ENCODE data around the gene ALDH4A1. TPM values are rescaled to one million over a fixed set of nuclear protein-coding genes. Genes with fewer than 3 reads are reported as not detected.

ALDH4A1 gene
- total and polyA plus RNA-seq, 10 of the 15 experiments (the other 5 are each of a cell fraction or from before 2014, with no cell fraction given): 0.06 to 25.5 (median 13.0) TPM

DNA sequence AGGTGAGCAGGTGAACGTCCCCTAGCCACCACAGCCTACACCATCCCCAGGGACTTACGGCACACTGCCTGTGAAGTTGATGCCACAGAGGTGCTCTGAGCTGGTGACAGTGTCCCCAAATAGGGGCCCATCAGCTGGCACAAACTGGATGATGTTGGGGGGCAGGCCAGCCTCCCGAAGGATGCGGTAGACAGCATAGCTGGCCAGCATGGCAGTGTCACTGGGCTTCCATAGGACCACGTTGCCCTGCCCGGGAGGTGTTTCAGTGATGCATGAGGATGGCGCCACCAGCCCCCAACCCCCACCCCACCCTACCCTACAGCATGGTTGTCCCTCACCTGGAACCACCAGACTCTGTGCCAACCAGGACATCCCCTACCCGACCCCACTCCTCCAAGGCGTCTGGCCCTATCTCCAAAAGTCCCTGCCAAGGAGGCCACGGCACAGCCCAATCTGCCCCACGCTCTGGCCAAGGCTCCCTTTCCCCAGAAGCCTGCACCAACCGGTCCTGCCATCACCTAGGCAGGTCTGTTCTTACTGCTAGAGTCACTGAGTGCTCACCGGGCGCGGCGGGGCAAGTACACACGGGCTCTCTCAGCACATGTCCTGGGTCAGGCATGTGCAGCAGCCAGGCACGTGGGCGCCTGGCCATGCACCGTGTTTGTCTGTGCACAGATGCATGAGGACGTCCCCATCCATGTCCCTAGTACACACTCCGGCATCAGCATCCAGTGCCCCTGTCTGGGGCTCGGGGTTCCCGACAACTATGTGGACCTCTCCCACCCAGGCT lies 20.5 kb downstream of the ALDH4A1 start:
- H3K36me3 ChIP-seq (ENCODE audit: control insufficient read depth in 2 of 2, insufficient read depth in 2 of 2, low read length in 1 of 2): peaks cover 0 to 2% of the 10 kb centered on the region in 2 experiments; a peak in 2 of 4 replicates
- BruUV-seq (replicated peaks): no TSS peak
- ATAC-seq (no peak), FAIRE-seq (no peak), DNase-seq (ENCODE audit: low read depth, low spot score) (no peak)
- H3K9ac ChIP-seq (ENCODE audit: control insufficient read depth, insufficient read depth, low read length): no peak overlapping the region
- ChIA-PET RAD21 (ENCODE audit: unreplicated experiment) (no interaction called here), SMC1A (ENCODE audit: uncharacterized antibody, unreplicated experiment) (no interaction called here), CTCF (interaction anchor here (1.4 kb wide), 1 partner anchor 31 kb away, joined by 3 read pairs; no protein-coding TSS in a partner anchor), POLR2A (no interaction called here)
- H2AFZ ChIP-seq (ENCODE audit: control insufficient read depth, low read depth, low read length): no peak overlapping the region
- intact Hi-C loops (cut with micrococcal nuclease; ENCODE audit: unreplicated experiment) (no loop called here), in situ Hi-C loops (cut with MboI) (no loop called here)
- H3K79me2 ChIP-seq (ENCODE audit: control insufficient read depth, insufficient read depth, low read length): no peaks in the 10 kb centered on the region
- 73% methylated on average over 22 of the region's 24 CpGs for WGBS (ENCODE audit: insufficient coverage, insufficient replicate concordance, low lambda C conversion rate, missing lambda C conversion rate)
- no peak overlapping the region for H3K27ac ChIP-seq (ENCODE audit: control insufficient read depth, insufficient read depth)
- H3K4me3 ChIP-seq: no peak overlapping the region
- H4K20me1 ChIP-seq (ENCODE audit: control insufficient read depth, insufficient read depth): no peaks in the 10 kb centered on the region
- no peak overlapping the region for H3K4me2 ChIP-seq (ENCODE audit: control insufficient read depth, insufficient read depth)
- no peaks in the 10 kb centered on the region for H3K9me3 ChIP-seq (replicated peaks; ENCODE audit: control insufficient read depth, insufficient read depth, low read length)
- H3K27me3 ChIP-seq (replicated peaks in 1 of 2; ENCODE audit: control insufficient read depth in 2 of 2, insufficient read depth in 2 of 2, low read length in 1 of 2): no peaks in the 10 kb centered on the region
- no peak for TF ChIP-seq ZNF217 (IDR thresholded peaks at IDR 0.05)
- no peak for TF ChIP-seq RAD51 (IDR thresholded peaks at IDR 0.05)
- TF ChIP-seq MYB (IDR thresholded peaks at IDR 0.05; ENCODE audit: borderline replicate concordance, low read depth, low read length): no peak
- no peak for TF ChIP-seq CEBPB (IDR thresholded peaks at IDR 0.05; ENCODE audit: borderline replicate concordance in 1 of 2, low read depth in 2 of 2, low read length in 2 of 2)
- no peak for TF ChIP-seq YY1 (IDR thresholded peaks at IDR 0.05; ENCODE audit: low read depth, low read length)
- TF ChIP-seq, protein P1, sequence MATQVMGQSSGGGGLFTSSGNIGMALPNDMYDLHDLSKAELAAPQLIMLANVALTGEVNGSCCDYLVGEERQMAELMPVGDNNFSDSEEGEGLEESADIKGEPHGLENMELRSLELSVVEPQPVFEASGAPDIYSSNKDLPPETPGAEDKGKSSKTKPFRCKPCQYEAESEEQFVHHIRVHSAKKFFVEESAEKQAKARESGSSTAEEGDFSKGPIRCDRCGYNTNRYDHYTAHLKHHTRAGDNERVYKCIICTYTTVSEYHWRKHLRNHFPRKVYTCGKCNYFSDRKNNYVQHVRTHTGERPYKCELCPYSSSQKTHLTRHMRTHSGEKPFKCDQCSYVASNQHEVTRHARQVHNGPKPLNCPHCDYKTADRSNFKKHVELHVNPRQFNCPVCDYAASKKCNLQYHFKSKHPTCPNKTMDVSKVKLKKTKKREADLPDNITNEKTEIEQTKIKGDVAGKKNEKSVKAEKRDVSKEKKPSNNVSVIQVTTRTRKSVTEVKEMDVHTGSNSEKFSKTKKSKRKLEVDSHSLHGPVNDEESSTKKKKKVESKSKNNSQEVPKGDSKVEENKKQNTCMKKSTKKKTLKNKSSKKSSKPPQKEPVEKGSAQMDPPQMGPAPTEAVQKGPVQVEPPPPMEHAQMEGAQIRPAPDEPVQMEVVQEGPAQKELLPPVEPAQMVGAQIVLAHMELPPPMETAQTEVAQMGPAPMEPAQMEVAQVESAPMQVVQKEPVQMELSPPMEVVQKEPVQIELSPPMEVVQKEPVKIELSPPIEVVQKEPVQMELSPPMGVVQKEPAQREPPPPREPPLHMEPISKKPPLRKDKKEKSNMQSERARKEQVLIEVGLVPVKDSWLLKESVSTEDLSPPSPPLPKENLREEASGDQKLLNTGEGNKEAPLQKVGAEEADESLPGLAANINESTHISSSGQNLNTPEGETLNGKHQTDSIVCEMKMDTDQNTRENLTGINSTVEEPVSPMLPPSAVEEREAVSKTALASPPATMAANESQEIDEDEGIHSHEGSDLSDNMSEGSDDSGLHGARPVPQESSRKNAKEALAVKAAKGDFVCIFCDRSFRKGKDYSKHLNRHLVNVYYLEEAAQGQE (IDR thresholded peaks at IDR 0.05; ENCODE audit: low read depth, low read length): no peak
- no peak for TF ChIP-seq ZNF207 (IDR thresholded peaks at IDR 0.05; ENCODE audit: borderline replicate concordance)
- no peak for TF ChIP-seq KAT2A (conservative IDR thresholded peaks at IDR 0.05; ENCODE audit: control insufficient read depth, low read depth, low read length)
- H3K4me1 ChIP-seq (ENCODE audit: control insufficient read depth, insufficient read depth, low read length): no peaks in the 10 kb centered on the region
